Keratinocyte (primary cell): Measurements from ENCODE around the gene SPRR1B. TPM values are rescaled to one million over a fixed set of nuclear protein-coding genes. Genes with fewer than 3 reads are reported as not detected.
A peak's percentile ranks its signal among the peaks of the same experiment; 100 is the strongest.

Experiments used
- DNase-seq: peaks from one replicate; pipeline ENCODE4 v3.0.0-alpha.2; 2011; ENCODE audit warnings: low read depth, missing footprints, low spot score
- FAIRE-seq: peaks from 2 replicates; lab custom pipeline; 2011; peaks lifted over from hg19 to GRCh38; lab: Jason Lieb, UNC
- H2AFZ ChIP-seq: 2 replicates; pipeline ENCODE4 v1.6.0; 2012; ENCODE audit warnings: low read length, control low read depth, inconsistent platforms; ENCODE audit not compliant: control insufficient read depth
- H3K27ac ChIP-seq: 2 replicates; pipeline ENCODE4 v1.5.1; 2011; ENCODE audit warnings: low read length; ENCODE audit not compliant: control insufficient read depth, insufficient read depth
- H3K27me3 ChIP-seq: 3 replicates; pipeline ENCODE4 v1.6.0; 2011; ENCODE audit warnings: low read length; ENCODE audit not compliant: control insufficient read depth, insufficient read depth; ENCODE audit errors: extremely low read depth
- H3K36me3 ChIP-seq, 2 experiments: 2 replicates in 1 of 2; 3 replicates in 1 of 2; pipeline ENCODE4 v1.5.1; 2011; ENCODE audit warnings: low read length in 2 of 2, mild to moderate bottlenecking in 1 of 2; ENCODE audit not compliant: control insufficient read depth in 2 of 2, insufficient read depth in 2 of 2; ENCODE audit errors: extremely low read depth in 1 of 2
- H3K4me1 ChIP-seq: 3 replicates; pipeline ENCODE4 v1.5.1; 2011; ENCODE audit warnings: low read length; ENCODE audit not compliant: control insufficient read depth, insufficient read depth; ENCODE audit errors: extremely low read depth
- H3K4me2 ChIP-seq: 3 replicates; pipeline ENCODE4 v1.6.0; 2011; ENCODE audit warnings: low read depth, low read length; ENCODE audit not compliant: control insufficient read depth, insufficient read depth; ENCODE audit errors: extremely low read depth
- H3K4me3 ChIP-seq, 3 experiments: fragments of 200-600 bp in 1 of 3; sonication (generic) in 1 of 3; 2 replicates in 2 of 3; 3 replicates in 1 of 3; pipeline ENCODE4 v1.5.1; 2011 to 2016; ENCODE audit warnings: low read length in 3 of 3, mild to moderate bottlenecking in 3 of 3, control low read depth in 2 of 3, inconsistent platforms in 1 of 3, low read depth in 1 of 3, mixed read lengths in 1 of 3, mixed run types in 1 of 3, moderate library complexity in 1 of 3; ENCODE audit not compliant: control insufficient read depth in 2 of 3, insufficient read depth in 2 of 3; ENCODE audit errors: extremely low read depth in 1 of 3
- H3K79me2 ChIP-seq: 2 replicates; pipeline ENCODE4 v1.6.0; 2012; ENCODE audit warnings: low read length; ENCODE audit not compliant: control insufficient read depth, insufficient read depth
- H3K9ac ChIP-seq: 3 replicates; pipeline ENCODE4 v1.6.0; 2011; ENCODE audit warnings: low read length; ENCODE audit not compliant: control insufficient read depth, insufficient read depth; ENCODE audit errors: extremely low read depth
- H3K9me1 ChIP-seq: 3 replicates; pipeline ENCODE4 v1.6.0; 2011; ENCODE audit warnings: low read length; ENCODE audit not compliant: control insufficient read depth, insufficient read depth; ENCODE audit errors: extremely low read depth
- H3K9me3 ChIP-seq: 2 replicates; pipeline ENCODE4 v1.5.1; 2012; ENCODE audit warnings: low read depth, low read length; ENCODE audit not compliant: control insufficient read depth
- H4K20me1 ChIP-seq: 3 replicates; pipeline ENCODE4 v1.6.0; 2011; ENCODE audit warnings: low read length; ENCODE audit not compliant: control insufficient read depth, insufficient read depth; ENCODE audit errors: extremely low read depth
- CTCF ChIP-seq, 3 experiments: IDR thresholded peaks in 1 of 3; conservative IDR thresholded peaks in 1 of 3; optimal IDR thresholded peaks in 1 of 3; 2 replicates in 2 of 3; 3 replicates in 1 of 3; pipeline versions ENCODE3 to v1.5.1; 2011; ENCODE audit warnings: low read length in 3 of 3, mild to moderate bottlenecking in 3 of 3, moderate library complexity in 2 of 3, control low read depth in 1 of 3, inconsistent platforms in 1 of 3; ENCODE audit not compliant: insufficient read depth in 2 of 3; ENCODE audit errors: extremely low read depth in 1 of 3
- EZH2 ChIP-seq: IDR thresholded peaks from one replicate; pipeline ENCODE4 v1.6.1; 2012; ENCODE audit warnings: inconsistent platforms, mild to moderate bottlenecking, low read length, moderate library complexity
- dilution Hi-C: fragments of 300-500 bp; cut with MboI; formaldehyde crosslinking; loops from one replicate; pipeline ENCODE4 v1.7.0; 2020; ENCODE audit warnings: low sequenced_read_pairs; ENCODE audit not compliant: extremely low pct_ligation_motif_present
- polyA plus RNA-seq, 5 experiments: library from polyadenylated mRNA; depleted of rRNA in 3 of 5; stranded (reverse) in 3 of 5; stranded (forward) in 1 of 5; unstranded in 1 of 5; fragments of >200 nt; gene quantifications; 1 replicate in 1 of 5; 2 replicates in 3 of 5; 3 replicates in 1 of 5; pipeline versions ENCODE4 v1.2.1 to v1.2.3, GENCODE V29; 2011 to 2012; ENCODE audit warnings: missing spikeins in 2 of 5, low read depth in 1 of 5, low replicate concordance in 1 of 5

Gene SPRR1B
- polyA plus RNA-seq, 1 donor (not counting 4 experiments of a cell fraction or from before 2014, with no cell fraction given), result 253 TPM

GRCh38 chr1:153071511-153071910, 40.5 kb downstream of the SPRR1B start, which contains the start of gene SPRR2B:
SPRR2B (minus strand) TSS chr1:153071611; CDS start chr1:153070839, 772 bp downstream.
- no peak for TF ChIP-seq CTCF (optimal IDR thresholded peaks at IDR 0.05 in 1 of 3, IDR thresholded peaks at IDR 0.05 in 1 of 3, conservative IDR thresholded peaks at IDR 0.05 in 1 of 3; ENCODE audit: extremely low read depth in 1 of 3, insufficient read depth in 2 of 3, low read length in 3 of 3)
- TF ChIP-seq EZH2, result no peak
- Histone ChIP-seq H2AFZ (no peak within 1 kb of the TSS), H4K20me1 (no peaks in the 10 kb centered on the region), H3K9ac (no peak within 1 kb of the TSS), H3K27me3 (no peaks in the 10 kb centered on the region), H3K79me2 (no peaks in the 10 kb centered on the region), H3K9me1 (no peaks in the 10 kb centered on the region), H3K27ac (no peak within 1 kb of the TSS), H3K36me3 (no peaks in the 10 kb centered on the region), H3K4me2 (no peak within 1 kb of the TSS), H3K4me3 (no peak within 1 kb of the TSS), H3K9me3 (no peaks in the 10 kb centered on the region), H3K4me1 (no peaks in the 10 kb centered on the region)
- FAIRE-seq, result no peak
- no peak for DNase-seq
- dilution Hi-C loops, result no loop called here

- Histone ChIP-seq H3K27me3 (no peaks in the 10 kb centered on the region), H3K4me3 (no peak overlapping the region), H3K9me3 (no peaks in the 10 kb centered on the region), H2AFZ (no peak overlapping the region), H3K9me1 (no peaks in the 10 kb centered on the region), H3K79me2 (no peaks in the 10 kb centered on the region), H3K27ac (no peak overlapping the region), H4K20me1 (no peaks in the 10 kb centered on the region), H3K9ac (no peak overlapping the region), H3K4me1 (no peaks in the 10 kb centered on the region), H3K36me3 (no peaks in the 10 kb centered on the region), H3K4me2 (no peak overlapping the region)
- DNase-seq, result no peak
- FAIRE-seq, result peak; percentile 53
- dilution Hi-C loops, result no loop called here
- TF ChIP-seq EZH2 (no peak), CTCF (optimal IDR thresholded peaks at IDR 0.05 in 1 of 3, IDR thresholded peaks at IDR 0.05 in 1 of 3, conservative IDR thresholded peaks at IDR 0.05 in 1 of 3; ENCODE audit: extremely low read depth in 1 of 3, insufficient read depth in 2 of 3, low read length in 3 of 3) (no peak)
Observed at GRCh38 chr1:153072806-153073726, 42.1 kb downstream of the SPRR1B start.
